Non-pigmented ciliary epithelial cell (primary cell): Measurements from ENCODE around the gene SLC16A3.
"Not testable (repeated sequence)": the region's sequence is repeated elsewhere in the genome, so short reads cannot be mapped to it uniquely, and the experiment has no call there.

Experiments
- DNase-seq: peaks from one replicate; pipeline ENCODE4 v3.0.0-alpha.2; 2010; ENCODE audit warnings: low read depth

Gene SLC16A3

GRCh38 chr17:82247182-82247823 lies 18.5 kb downstream of the SLC16A3 start:
- DNase-seq: no peak

- no peak for DNase-seq
These were observed 19.2 kb downstream of the SLC16A3 start for GRCh38 chr17:82247856-82248671.

GRCh38 chr17:82248815-82249674 lies 20.2 kb downstream of the SLC16A3 start:
- no peak for DNase-seq

- DNase-seq: no peak
These were observed 21.2 kb downstream of the SLC16A3 start for GRCh38 chr17:82249896-82250581.

GRCh38 chr17:82250868-82251500 lies 22.1 kb downstream of the SLC16A3 start:
- DNase-seq: no peak

GRCh38 chr17:82252511-82253178 lies 23.8 kb downstream of the SLC16A3 start:
- DNase-seq: no peak

GRCh38 chr17:82253179-82253544 lies 24.3 kb downstream of the SLC16A3 start:
- DNase-seq: no peak

GRCh38 chr17:82254096-82254495 lies 25.3 kb downstream of the SLC16A3 start:
- DNase-seq: not testable (repeated sequence)

GRCh38 chr17:82254746-82255145 lies 25.9 kb downstream of the SLC16A3 start:
- not testable (repeated sequence) for DNase-seq

GRCh38 chr17:82255402-82255972 lies 26.6 kb downstream of the SLC16A3 start:
- DNase-seq: no peak

GRCh38 chr17:82256242-82256885 lies 27.5 kb downstream of the SLC16A3 start:
- no peak for DNase-seq

GRCh38 chr17:82257473-82257872 lies 28.6 kb downstream of the SLC16A3 start:
- DNase-seq: no peak

GRCh38 chr17:82258555-82258954 lies 29.7 kb downstream of the SLC16A3 start:
- no peak for DNase-seq

- DNase-seq: not testable (repeated sequence)
These were observed 31.4 kb downstream of the SLC16A3 start for GRCh38 chr17:82259972-82260961.

- DNase-seq: no peak
These were observed 33.5 kb downstream of the SLC16A3 start for GRCh38 chr17:82262344-82262743.

- DNase-seq: no peak
These were observed 34.8 kb downstream of the SLC16A3 start for GRCh38 chr17:82263641-82264040.

GRCh38 chr17:82266142-82266541 lies 37.3 kb downstream of the SLC16A3 start:
- no peak for DNase-seq

- peak; percentile 91 for DNase-seq
These were observed 38.9 kb downstream of the SLC16A3 start for GRCh38 chr17:82267575-82268379.
